C4-2B (cell line): Measurements from ENCODE around the gene MPV17L.

ENCODE experiments used
- ZFX ChIP-seq: fragments of 450-650 bp; IDR thresholded peaks from 2 replicates; pipeline ENCODE4 v1.6.1; 2017
- TF ChIP-seq, protein P1 (sequence below): fragments of 450-650 bp; conservative IDR thresholded peaks from 2 replicates; pipeline ENCODE4 v1.5.1; 2017; ENCODE audit warnings: mild to moderate bottlenecking

DNA sequence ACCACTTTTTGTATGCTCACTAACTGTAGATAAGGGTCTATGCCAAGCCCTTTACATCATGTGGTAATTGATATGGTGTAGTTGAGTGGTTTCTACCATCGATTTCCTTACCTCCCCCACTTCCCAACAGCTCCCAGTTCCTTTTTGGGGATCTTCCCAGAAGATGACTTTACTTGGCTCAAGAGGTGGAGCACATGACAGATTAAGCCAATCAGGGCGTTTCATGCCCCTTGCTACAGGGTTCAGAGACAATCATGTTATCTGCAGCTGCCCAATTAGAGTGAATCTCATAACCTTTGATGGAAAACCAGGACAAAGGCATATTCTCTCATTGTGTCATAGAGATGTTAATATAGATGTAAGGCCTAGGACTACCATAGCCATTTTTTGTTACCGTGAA, 22.7 kb downstream of the MPV17L start:
- TF ChIP-seq, protein P1, sequence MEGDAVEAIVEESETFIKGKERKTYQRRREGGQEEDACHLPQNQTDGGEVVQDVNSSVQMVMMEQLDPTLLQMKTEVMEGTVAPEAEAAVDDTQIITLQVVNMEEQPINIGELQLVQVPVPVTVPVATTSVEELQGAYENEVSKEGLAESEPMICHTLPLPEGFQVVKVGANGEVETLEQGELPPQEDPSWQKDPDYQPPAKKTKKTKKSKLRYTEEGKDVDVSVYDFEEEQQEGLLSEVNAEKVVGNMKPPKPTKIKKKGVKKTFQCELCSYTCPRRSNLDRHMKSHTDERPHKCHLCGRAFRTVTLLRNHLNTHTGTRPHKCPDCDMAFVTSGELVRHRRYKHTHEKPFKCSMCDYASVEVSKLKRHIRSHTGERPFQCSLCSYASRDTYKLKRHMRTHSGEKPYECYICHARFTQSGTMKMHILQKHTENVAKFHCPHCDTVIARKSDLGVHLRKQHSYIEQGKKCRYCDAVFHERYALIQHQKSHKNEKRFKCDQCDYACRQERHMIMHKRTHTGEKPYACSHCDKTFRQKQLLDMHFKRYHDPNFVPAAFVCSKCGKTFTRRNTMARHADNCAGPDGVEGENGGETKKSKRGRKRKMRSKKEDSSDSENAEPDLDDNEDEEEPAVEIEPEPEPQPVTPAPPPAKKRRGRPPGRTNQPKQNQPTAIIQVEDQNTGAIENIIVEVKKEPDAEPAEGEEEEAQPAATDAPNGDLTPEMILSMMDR, result no peak
- no peak for TF ChIP-seq ZFX
